B cell (primary cell): Measurements from ENCODE around the gene MMP1.

Source experiments
- CTCF ChIP-seq: fragments of 200-600 bp; IDR thresholded peaks from one replicate; pipeline ENCODE4 v1.8.0; 2022; ENCODE audit warnings: antibody characterized with exemption, mild to moderate bottlenecking
- EZH2 ChIP-seq: IDR thresholded peaks from 2 replicates; pipeline ENCODE4 v1.6.1; 2012; ENCODE audit warnings: borderline replicate concordance, low read depth, mild to moderate bottlenecking, moderate library complexity, low read length; ENCODE audit not compliant: insufficient read depth, poor library complexity, severe bottlenecking

GRCh38 chr11:102783720-102784119 lies 14.2 kb downstream of the MMP1 start:
- no peak for TF ChIP-seq CTCF
- no peak for TF ChIP-seq EZH2
